Measurements from ENCODE around the gene ADAM8. TPM values are rescaled to one million over a fixed set of nuclear protein-coding genes. Genes with fewer than 3 reads are reported as not detected.

The ADAM8 gene
- total and polyA plus RNA-seq, 2 of the 4 experiments (the other 2 are of a cell fraction) = under 0.01 to 0.74 TPM

GRCh38 chr10:133235932-133236331 is 40.7 kb downstream of the ADAM8 start:
- Histone ChIP-seq H4K20me1 (ENCODE audit: insufficient read depth, low read length) (no peaks in the 10 kb centered on the region), H2AFZ (replicated peaks; ENCODE audit: low read length, poor library complexity) (no peak overlapping the region), H2BK5ac (ENCODE audit: low read depth, low read length, poor library complexity, severe bottlenecking) (no peak overlapping the region), H2BK120ac (ENCODE audit: low read depth, low read length) (no peak overlapping the region), H3K9me1 (ENCODE audit: insufficient read depth, low read length) (no peaks in the 10 kb centered on the region), H3K18ac (ENCODE audit: low read depth, low read length) (no peak overlapping the region), H3K14ac (replicated peaks; ENCODE audit: low read depth, low read length) (no peak overlapping the region), H3K9me3 (ENCODE audit: control insufficient read depth, insufficient read depth, low read length) (peaks cover 4% of the 10 kb centered on the region; the same call in 1 of the 2 replicates), H3K56ac (ENCODE audit: extremely low read depth, insufficient read depth, low read length) (no peak overlapping the region), H3K4ac (ENCODE audit: low read depth, low read length) (no peak overlapping the region), H2AK9ac (replicated peaks; ENCODE audit: low read depth, low read length, poor library complexity) (no peak overlapping the region), H2AK5ac (ENCODE audit: low read depth, low read length) (no peak overlapping the region), H3K4me1 (ENCODE audit: control insufficient read depth, insufficient read depth, low read length) (peaks cover 5% of the 10 kb centered on the region; the same call in 1 of the 2 replicates), H3K27ac (ENCODE audit: insufficient read depth, low read length) (no peak overlapping the region), H3K79me1 (ENCODE audit: low read depth in 1 of 2, low read length in 2 of 2) (no peaks in the 10 kb centered on the region), H3K9ac (ENCODE audit: low read depth, low read length) (no peak overlapping the region), H3K36me3 (ENCODE audit: control insufficient read depth, insufficient read depth, low read length) (no peaks in the 10 kb centered on the region), H4K8ac (ENCODE audit: low read depth in 2 of 2, low read length in 2 of 2) (no peak overlapping the region), H3K23ac (ENCODE audit: low read depth, low read length) (no peak overlapping the region), H3K4me3 (ENCODE audit: insufficient read depth, low read depth, low read length) (no peak overlapping the region), H2BK15ac (ENCODE audit: low read depth, low read length) (no peak overlapping the region), H2BK20ac (ENCODE audit: low read depth, low read length) (no peak overlapping the region), H3K27me3 (ENCODE audit: control insufficient read depth, insufficient read depth, low read length) (peaks cover 81% of the 10 kb centered on the region), H4K91ac (ENCODE audit: insufficient read depth, low read depth, low read length) (no peak overlapping the region), H4K5ac (ENCODE audit: low read depth, low read length) (no peak overlapping the region), H3K4me2 (ENCODE audit: low read depth, low read length) (no peak overlapping the region)
- TF ChIP-seq RCOR1 (IDR thresholded peaks at IDR 0.05; ENCODE audit: insufficient replicate concordance, low read length) (no peak), CTCF (conservative IDR thresholded peaks at IDR 0.05; ENCODE audit: low read depth, low read length) (no peak), ELK1 (IDR thresholded peaks at IDR 0.05; ENCODE audit: borderline replicate concordance, low read depth, low read length) (no peak), RFX5 (IDR thresholded peaks at IDR 0.05; ENCODE audit: low read depth, low read length) (no peak)
- 3% methylated on average over 10 of the region's 18 CpGs; no CpG with 5 or more reads in 1 of the 2 experiments for WGBS, 2 experiments (ENCODE audit: extremely low coverage in 2 of 2, insufficient read length in 1 of 2)
- CTCF ChIA-PET = no interaction called here
- no TSS peak for BruUV-seq (replicated peaks)
- in situ Hi-C loops (cut with MboI; ENCODE audit: low sequenced_read_pairs) = no loop called here
- POLR2A ChIA-PET (ENCODE audit: unreplicated experiment) = no interaction called here
- intact Hi-C loops (cut with micrococcal nuclease) = no loop called here
- dilution Hi-C loops (cut with HindIII; ENCODE audit: low sequenced_read_pairs, unreplicated experiment) = no loop called here
- DNase-seq (no peak), ATAC-seq (ENCODE audit: low read depth) (no peak; the same call in 1 of the 2 replicates)
